GM21717 (cell line): ENCODE data around the gene GFY.

Source experiments
- ATAC-seq: cut with Tn5 transposase; IDR thresholded peaks from one replicate; pipeline ENCODE4 v1.9.1; 2021; ENCODE audit warnings: mild to moderate bottlenecking, moderate library complexity; ENCODE audit not compliant: unreplicated experiment

Gene GFY

DNA sequence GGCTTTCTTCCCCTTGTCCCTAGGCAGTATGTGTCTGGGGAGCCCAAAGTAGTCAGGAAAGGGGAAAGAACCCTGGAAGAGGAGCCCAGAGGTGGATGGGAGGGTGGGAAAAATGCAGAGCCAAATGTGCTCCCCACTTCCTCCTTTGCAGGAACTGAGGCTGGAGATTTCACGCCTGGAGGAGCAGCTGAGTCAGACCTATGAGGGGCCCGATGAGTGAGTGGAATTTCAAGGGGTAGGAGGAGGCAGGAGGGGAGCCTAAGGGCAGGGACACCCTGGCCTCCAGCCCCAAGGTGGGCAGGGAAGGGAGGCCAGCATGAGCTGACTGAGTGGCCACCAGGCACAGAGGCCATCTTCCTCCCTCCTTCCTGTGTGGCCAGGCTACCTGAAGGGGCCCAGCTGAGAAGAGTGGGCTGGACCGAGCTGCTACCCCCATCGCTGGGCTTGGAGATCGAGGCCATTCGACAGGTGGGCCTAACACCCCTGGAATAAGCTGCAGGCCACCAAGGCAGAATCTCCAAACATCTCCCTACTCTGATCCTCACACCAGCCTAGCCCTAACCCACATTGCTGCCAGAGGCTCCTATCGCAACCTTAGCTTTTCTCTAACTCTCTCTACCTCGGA lies 16.3 kb upstream of the GFY start:
- ATAC-seq, result no peak

DNA sequence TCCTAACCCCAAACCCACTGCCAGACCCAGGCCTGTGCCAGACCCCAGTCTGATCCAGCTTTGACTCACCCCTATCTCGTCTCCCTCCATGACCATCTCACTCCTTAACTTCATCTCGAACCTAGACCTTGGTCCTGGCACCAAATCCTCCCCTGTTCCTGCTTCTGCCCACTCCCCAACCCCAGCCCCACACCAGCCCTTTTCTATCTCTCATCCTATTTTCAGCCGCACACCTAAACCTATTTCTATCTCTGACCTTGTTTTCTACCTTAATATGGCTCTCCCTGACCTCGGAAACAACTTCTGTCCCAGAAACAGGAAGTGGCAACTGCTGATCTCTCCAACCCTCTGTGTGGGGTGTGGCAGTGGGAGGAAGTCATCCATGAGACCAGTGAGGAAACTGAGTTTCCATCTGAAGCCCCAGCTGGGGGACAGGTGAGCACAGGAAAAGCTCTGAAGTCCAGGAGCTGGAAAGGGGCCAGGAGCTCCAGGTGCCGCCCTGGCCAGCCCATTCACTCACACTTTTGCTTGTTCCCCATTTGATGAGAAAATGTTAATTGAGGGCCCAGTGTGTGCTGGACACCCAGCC lies 15.7 kb upstream of the GFY start:
- no peak for ATAC-seq

DNA sequence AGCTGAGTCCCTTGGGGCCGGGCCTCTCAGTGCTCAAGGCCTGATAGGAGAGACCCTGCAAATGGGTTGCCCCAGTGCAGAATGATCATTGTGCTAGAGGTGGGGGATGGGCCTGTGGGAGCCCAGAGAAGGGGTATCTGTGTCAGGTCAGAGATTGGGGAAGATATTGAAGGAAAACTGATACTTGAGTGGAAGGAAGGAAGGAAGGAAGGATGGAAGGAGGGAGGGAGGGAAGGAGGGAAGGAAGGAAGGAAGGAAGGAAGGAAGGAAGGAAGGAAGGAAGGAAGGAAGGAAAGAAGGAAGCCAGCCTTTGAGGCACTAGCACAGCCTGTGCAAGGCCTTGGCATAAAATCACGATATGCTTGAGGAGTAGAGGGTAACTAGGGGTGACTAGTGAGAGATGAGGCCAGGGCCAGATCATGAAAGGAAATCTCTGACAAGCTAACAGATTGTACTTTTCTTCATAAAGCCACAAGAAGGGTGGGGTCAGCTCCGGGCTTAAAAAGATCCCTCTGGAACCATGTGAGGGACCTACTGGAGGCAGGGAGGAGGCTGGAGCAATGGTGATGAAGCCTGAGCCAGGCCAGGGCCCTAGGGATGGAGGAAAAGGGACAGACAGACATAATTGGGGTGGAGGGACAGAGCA lies 13.4 kb upstream of the GFY start:
- ATAC-seq, result no peak

DNA sequence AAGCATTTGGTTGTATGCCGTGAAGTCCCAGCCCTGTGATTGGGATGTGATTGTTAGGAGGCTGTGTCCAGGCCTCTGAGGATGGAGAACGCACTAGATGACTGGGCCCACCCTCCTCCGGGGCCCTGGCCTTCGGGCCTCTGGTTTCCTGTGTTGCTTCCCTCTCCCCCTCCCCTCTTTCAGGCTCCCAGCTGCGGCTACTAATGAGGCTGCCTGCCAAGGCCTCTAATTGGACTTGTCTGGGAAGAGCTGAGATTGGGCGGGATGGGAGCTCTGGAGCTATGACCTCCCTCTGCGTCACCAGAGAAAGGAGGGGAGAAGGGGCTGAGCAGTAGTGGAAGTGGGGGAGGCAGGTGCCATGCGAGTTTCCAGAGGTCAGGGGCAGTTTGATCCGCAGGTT lies 11.8 kb upstream of the GFY start:
- no peak for ATAC-seq

DNA sequence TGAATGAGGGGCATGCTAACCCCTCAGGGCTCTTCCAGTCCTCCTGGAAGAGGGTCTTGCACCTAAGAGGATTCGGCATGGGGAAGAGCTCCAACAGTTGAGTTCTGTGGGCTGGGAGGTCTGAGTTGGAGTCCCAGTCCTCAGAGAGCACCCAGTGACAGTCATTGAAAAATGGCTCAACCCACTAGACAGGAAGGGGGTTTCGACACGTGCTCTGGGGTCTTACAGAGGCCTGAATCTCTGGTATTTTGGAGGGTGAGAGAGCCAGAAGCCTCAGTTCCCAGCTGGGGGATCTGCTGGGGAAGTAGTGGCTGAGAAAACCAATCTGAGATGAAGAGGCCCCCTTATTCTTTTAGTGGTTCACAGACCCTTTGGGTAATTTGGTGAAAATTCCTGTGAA lies 10.9 kb upstream of the GFY start:
- ATAC-seq, result no peak

DNA sequence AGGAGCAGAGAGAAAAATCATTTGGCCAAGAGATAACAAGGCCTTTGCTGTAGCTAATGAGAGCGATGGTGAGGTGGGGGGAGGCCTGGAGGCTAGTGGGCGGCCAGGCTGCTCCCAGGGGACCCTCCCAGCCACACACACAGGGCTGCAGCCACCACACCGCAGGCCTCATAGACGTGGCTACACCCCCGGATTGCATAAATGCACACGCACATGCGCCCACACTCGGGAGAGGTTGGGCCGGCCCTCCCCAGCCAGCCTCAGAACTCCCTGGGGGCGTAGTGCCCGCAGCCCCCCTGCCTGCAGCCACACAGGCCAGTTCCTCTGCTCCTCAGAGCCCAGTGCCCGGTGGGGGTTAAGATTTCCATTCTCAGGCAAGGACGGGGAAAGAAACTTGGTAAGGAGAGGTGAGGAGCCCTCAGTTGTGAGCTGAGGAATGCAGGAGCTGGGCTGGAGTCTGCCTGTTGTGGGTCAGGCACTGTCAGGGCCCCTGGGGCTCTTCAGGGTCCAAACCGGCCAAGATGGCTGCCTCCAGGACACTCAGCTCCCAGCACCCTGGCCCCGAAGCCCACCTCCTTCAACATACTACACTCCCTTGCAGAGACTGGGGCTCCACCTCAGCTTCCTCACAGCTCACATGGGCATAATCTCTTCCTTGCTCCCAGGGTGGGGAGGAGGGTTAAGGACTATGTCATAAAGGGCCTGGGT lies 9.9 kb upstream of the GFY start:
- no peak for ATAC-seq

DNA sequence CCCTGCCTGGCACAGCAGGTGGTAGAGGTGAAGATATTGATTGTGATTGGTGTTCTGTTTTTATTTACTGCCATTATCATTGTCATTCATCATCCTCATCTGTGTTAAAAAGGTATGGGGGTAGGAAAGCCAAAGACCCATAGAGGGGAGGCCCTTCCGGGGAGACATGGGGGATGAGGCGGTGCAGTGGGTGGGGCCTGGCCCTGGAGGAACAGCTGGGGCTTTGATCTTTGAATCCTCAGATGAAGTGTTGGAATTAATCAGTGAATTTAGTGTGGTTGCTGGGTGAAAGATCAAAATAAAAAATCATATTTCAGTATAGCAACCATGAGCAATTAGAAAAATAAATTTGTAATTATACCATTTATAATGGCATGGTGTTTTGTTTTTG lies 9.4 kb upstream of the GFY start:
- ATAC-seq, result no peak

DNA sequence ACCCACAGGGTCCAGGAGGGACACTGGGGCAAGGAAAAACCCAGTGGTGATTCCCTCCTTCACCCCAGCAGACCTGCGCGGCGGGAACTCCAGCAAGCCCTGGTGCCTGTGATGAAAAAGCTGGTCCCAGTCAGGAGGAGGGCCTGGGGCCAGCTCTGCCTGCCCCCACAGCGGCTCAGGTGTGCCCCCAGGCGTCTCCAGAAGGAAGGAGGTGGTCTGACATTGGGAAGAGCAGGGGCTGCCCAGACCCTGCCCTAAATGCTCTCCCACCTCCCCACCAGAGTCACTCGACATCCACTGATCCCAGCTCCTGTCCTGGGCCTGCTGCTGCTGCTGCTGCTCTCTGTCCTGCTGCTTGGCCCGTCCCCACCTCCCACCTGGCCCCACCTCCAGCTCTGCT lies 8.1 kb upstream of the GFY start:
- ATAC-seq, result no peak

DNA sequence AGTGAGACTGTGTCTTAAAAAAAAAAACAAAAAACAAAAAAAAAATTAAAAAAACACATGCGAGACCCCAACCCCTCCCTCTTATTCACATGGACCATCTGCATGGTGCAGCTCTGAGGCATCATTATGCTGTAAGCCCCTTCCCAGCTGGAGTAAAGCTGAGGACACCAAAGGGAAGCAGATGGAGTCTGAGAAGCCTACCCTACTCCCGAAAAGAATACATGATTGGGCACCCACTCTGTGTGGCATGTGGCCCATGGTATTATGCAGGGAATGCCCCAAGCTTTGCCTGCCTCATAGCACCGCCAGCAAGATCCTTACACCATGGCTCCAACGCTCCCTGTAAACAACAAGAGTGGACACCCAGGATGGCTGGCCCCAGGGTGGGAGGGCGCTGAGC lies 6.7 kb upstream of the GFY start:
- no peak for ATAC-seq

DNA sequence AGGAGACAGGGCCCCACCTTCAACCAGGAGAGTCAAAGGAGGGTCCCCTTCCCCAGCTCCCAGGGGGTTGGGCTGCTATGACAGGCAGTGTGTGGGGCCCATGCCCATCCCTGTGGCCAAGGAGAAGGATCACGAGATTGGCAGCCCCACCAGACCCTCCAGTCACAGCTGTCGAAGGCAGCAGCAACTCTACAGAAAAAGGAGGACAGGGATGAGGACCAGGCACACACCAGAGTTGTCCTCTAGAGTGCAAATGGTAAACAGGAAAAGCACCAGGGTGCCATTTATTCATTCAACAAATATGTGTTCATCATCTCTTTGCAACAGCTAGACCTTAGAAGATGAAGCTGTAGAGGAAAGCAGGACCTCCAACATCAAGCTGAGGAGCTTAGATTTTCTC lies 6.0 kb upstream of the GFY start:
- no peak for ATAC-seq

DNA sequence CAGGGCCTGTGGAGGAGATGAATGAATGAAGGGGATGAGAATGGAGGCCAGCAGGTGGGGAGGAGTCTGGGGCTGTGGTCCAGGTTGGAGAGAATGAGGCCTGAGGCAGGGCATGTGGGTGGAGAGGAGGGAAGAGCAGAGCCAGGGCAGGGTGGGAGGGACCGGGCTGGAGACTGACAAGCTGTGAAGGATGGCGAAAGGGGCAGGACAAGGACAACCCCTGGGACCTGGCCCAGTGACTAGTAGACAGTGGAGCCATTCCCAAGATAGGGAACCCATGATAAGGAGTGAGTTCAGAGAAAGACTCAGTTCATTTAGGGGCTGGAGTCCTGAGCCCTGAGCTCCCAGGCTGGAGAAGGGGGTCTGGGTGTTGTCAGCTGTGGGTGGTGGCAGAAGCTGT lies 5.0 kb upstream of the GFY start:
- no peak for ATAC-seq

DNA sequence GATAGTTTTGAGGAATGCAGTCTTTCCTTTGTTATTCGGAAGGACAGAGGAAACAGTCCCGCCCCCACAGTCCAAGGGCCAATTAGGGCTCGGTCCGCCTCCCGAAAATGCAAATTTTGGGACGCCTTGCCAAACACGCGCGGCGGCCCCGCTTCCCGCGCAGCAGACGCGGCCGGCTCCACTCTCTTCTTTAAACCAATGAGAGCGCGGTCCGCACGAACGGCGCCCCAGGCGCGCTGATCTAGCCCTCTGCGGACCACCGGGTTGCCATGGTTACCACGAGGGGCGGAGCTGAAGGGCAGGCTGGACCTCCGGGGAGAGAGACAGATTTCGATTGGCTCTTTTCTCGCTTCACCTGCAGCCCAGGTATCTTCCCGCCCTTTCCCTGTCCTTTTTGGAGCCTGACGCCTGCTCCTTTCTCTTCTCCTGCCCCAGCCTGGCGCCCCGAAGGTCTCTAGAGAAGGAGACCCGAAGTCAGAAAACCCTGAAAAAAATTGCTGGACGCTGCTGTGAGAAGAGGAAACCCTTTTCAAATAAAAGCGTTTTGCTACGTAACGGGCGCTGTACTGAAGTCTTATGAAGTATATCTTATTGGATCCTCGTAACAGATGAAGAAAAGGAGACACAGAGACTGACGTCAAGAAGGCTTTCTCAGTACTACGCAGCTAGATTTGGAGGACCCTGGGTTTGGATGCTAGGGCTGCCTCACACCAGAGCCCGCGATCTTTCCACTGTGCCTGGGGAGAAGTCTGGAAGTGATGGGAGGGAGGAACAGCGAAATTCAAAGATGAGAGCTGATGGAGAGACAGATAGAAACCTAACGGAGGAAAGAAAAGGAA lies 3.9 kb upstream of the GFY start:
- ATAC-seq, result no peak

DNA sequence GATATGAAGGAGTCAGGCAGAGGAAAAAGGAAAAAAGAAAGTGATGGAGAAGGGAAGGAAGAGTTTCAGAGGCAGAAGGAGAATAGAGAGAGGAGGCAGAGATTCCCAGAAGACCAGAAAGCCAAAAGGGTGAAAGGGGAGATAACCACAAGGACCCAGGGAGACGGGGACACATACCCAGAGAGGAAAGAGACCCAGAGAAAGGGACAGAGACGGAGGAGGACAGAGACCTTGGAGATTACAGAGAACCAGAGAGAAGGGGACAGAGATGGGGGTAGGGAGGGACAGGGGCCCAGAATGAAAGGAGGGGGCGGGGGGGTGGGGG lies 3.3 kb upstream of the GFY start:
- ATAC-seq, result no peak

DNA sequence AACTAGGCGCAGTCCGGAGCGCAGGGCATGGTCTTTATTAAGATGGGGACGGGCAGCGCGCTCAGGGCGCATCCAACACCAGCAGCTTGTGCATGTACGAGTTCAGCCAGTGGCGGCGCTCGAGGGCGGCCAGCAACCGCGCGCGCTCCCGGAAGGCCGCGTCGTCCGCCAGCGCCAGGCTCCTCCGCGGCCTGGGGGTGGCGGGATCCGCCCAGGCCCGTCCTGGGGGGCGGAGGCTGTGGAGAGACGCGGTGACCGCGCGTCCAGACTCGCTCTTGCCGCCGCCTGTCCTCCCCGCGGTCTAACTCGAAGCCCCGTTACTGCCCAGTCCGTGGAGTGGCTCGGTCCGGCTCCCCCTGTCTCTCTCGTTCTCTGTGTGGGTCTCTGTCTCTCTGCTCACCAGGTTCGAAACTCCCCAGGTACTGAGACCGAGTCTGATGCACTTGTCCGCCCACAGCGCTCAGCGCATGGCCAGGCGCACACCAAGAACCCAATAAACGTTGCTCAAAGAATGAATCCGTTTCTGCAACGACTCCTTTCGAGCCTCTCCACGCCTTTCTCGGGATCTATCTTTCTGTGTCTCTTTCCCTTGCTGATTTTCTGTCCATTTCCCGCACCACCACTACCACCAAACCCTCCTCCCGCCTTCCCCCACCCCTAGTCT lies 2.6 kb upstream of the GFY start:
- ATAC-seq, result no peak

DNA sequence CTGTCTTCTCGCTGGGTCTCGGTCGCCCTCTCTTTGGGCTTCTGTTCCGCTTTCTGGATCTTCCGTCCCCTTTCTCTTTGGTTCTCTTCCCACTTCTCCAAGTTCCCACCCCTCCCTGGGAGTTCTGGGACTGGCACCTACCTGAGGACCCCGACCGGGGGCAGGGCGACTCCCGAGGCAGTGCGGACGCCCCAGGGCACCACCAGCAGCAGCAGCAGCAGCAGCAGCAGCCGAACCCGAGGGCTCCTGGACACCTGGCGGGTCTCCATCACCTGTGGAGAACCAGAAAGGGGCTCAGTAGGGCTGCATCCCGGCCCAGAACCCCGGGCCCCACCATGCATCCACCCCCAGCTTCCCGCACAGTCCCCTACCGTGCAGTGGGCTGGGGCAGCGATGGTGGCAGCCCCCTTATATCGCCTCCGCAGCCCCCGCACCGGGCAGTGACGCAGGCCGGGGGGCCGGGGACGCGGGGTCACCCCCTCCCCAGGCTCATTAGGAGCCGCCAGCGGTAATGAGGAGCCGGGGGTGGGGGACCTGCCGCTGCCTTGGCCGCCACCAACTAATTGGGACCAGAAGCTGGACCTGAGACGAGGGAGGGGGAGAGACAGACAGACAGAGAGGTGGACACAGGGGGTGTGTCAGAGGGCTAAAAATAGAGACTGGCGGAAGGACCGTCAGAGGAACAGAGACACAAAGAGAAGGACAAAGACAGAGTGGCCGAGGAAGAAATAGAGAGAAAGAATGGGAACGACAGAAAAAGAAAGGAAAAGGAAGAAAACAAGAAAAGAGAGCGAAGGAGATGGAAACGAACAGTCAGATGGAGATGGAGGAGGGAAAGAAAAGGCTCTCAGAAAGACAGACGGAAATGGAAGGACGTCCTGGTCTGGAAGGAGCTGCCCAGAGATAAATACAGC lies 1.9 kb upstream of the GFY start, which contains the start of gene PTH2:
PTH2 (minus strand) TSS at position 371 of the 914 bp plus-strand sequence; CDS start at position 269, 102 bp downstream.
- no peak for ATAC-seq

DNA sequence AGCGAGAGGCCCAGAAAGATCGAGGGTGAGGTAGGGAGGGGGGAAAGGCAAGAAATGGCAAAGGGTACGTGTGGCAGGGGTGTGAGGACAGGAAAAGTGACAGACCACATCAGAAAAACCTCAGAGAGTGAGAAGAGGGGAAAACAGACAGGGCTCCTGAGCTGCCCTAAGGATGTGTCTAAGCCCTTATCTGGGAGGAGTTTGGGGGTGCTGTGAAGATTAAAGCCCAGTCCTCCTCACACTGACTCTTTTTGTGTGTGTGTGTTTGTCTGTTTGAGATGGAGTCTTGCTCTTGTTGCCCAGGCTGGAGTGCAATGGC lies 1.2 kb upstream of the GFY start:
- ATAC-seq, result no peak

DNA sequence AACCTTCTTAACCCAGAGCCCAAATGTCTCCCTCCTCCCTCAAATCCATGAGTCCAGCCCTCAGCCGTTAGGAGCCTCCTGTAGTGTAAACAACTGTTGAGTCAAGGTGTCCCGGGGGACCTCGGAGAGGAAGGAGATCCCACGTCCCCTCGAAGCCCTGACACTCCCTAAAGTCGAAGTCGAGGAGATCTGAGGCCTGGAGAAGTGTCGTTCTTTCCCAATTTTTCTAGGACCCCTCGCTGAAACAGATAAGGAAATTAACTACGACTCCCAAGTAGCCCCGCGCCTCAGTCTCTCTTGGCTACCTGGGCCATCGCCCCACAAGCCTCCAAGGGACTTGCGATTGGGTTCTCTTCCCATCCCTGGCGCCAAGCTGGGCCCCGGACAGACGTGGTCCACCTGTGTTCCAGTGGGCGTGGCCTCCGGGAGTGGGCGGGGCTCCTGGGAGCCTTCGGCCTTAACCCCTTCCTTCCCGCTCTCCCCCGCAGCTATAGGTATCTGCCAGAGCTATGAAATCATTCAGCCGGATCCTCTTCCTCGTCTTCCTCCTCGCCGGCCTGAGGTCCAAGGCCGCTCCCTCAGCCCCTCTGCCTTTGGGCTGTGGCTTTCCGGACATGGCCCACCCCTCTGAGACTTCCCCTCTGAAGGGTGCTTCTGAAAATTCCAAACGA lies 869 bp downstream of the GFY start:
- no peak for ATAC-seq

DNA sequence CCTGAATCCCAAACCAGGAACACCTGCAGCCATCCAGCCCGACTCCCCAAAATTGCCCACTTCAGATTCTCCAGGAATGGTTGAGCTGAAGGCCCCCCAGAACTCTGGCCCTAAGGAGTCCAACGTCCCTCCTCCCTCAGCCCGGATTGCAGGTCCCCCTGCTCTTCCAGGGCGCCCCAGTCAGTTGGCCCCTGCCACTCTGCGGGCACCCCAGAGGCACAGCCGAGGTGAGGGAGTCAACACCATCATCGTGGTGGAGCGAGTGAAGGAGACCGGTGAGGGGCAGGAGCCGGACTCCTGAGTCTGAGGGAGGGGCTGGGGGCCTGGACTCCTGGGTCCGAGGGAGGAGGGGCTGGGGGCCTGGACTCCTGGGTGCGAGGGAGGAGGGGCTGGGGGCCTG lies 2.2 kb downstream of the GFY start:
- ATAC-seq, result no peak

DNA sequence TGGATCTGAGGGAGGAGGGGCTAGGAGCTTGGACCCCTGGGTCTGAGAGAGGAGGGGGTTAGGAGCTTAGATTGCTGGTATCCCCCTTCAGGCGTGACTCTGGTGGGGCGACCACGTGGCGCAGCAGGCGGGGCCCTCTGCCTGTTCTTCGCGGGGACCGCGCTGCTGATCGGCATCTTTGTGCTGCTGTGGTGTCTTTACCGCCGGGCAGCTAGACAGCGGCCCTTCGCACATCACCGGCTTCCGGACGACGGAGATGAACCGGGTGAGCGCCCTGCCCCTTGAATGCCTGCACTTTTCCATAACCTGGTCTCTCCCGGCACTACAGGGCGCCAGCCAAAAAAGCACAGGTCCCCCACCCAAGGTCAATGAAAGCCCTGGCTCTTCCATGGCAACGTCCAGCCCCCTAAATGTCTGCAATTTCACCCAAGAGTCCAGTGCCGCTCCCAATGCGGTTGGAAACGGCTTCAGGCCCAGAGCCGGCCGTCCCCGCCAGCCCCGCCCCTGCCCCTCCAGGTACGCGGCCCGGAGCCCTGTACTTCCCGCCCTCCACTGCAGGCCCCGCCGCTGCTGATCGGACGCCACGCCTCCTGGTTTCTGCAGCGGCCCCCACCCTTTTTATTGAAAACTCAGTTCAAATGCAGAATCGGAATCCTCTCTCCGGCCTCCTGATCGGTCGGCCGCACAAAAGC lies 2.8 kb downstream of the GFY start:
- ATAC-seq, result no peak
